GM23248 (cell line): ENCODE results near the gene FN1. TPM values are rescaled to one million over a fixed set of nuclear protein-coding genes. Genes with fewer than 3 reads are reported as not detected.
A peak's percentile ranks its signal among the peaks of the same experiment; 100 is the strongest.

Source experiments
- DNase-seq: peaks from one replicate; pipeline ENCODE4 v3.0.0-alpha.2; 2015
- H2AFZ ChIP-seq: fragments of 200-600 bp; sonication (generic); 2 replicates; pipeline ENCODE4 v1.6.1; 2016; ENCODE audit warnings: antibody characterized with exemption
- H3F3A ChIP-seq: fragments of 200-600 bp; sonication (generic); 2 replicates; pipeline ENCODE4 v1.6.1; 2016; ENCODE audit warnings: mild to moderate bottlenecking, antibody characterized with exemption, mixed run types; ENCODE audit not compliant: insufficient read depth
- H3K27ac ChIP-seq: fragments of 200-600 bp; sonication (generic); 2 replicates; pipeline ENCODE4 v1.5.1; 2016; ENCODE audit warnings: mild to moderate bottlenecking
- H3K27me3 ChIP-seq: fragments of 200-600 bp; sonication (generic); replicated peaks from 2 replicates; pipeline ENCODE4 v1.6.1; 2016; ENCODE audit warnings: mild to moderate bottlenecking; ENCODE audit not compliant: insufficient read depth
- H3K36me3 ChIP-seq: fragments of 200-600 bp; sonication (generic); 2 replicates; pipeline ENCODE4 v1.6.1; 2016; ENCODE audit warnings: low read depth, mild to moderate bottlenecking
- H3K4me1 ChIP-seq: fragments of 200-600 bp; sonication (generic); 2 replicates; pipeline ENCODE4 v1.6.1; 2016; ENCODE audit warnings: mild to moderate bottlenecking; ENCODE audit not compliant: insufficient read depth
- H3K4me2 ChIP-seq: fragments of 200-600 bp; sonication (generic); one replicate; pipeline ENCODE4 v1.6.1; 2016; ENCODE audit warnings: mild to moderate bottlenecking; ENCODE audit not compliant: unreplicated experiment
- H3K4me3 ChIP-seq: fragments of 200-600 bp; sonication (generic); 2 replicates; pipeline ENCODE4 v1.5.1; 2016; ENCODE audit warnings: mild to moderate bottlenecking
- H3K79me2 ChIP-seq: fragments of 200-600 bp; sonication (generic); 2 replicates; pipeline ENCODE4 v1.6.1; 2016; ENCODE audit warnings: mild to moderate bottlenecking; ENCODE audit not compliant: insufficient read depth
- H3K9ac ChIP-seq: fragments of 200-600 bp; sonication (generic); 2 replicates; pipeline ENCODE4 v1.6.1; 2016; ENCODE audit warnings: mild to moderate bottlenecking
- H3K9me2 ChIP-seq: fragments of 200-600 bp; sonication (generic); 2 replicates; pipeline ENCODE4 v1.6.1; 2016; ENCODE audit warnings: mixed run types, mild to moderate bottlenecking, moderate library complexity; ENCODE audit not compliant: insufficient read depth
- H3K9me3 ChIP-seq: fragments of 200-600 bp; sonication (generic); one replicate; pipeline ENCODE4 v1.6.1; 2017; ENCODE audit warnings: low read depth
- H4K20me1 ChIP-seq: fragments of 200-600 bp; sonication (generic); 2 replicates; pipeline ENCODE4 v1.6.0; 2016; ENCODE audit not compliant: insufficient read depth
- EZH2 ChIP-seq: fragments of 200-600 bp; sonication (generic); IDR thresholded peaks from 2 replicates; pipeline ENCODE4 v1.6.1; 2018; ENCODE audit warnings: antibody characterized with exemption, mild to moderate bottlenecking; ENCODE audit not compliant: insufficient read depth, poor library complexity, severe bottlenecking
- EZH2phosphoT487 ChIP-seq: fragments of 200-600 bp; sonication (generic); IDR thresholded peaks from 2 replicates; pipeline ENCODE4 v1.6.1; 2018; ENCODE audit warnings: antibody characterized with exemption, moderate library complexity, mild to moderate bottlenecking, low read depth; ENCODE audit not compliant: insufficient read depth
- WGBS, 2 experiments: methylation state at CpG; one replicate each; pipeline ENCODE4 v1.1.6; 2015 to 2017; ENCODE audit warnings: low lambda C conversion rate in 2 of 2, low coverage in 1 of 2; ENCODE audit errors: missing lambda C conversion rate in 2 of 2; 5-methylcytosine and 5-hydroxymethylcytosine counted together
- in situ Hi-C: fragments of 300-500 bp; cut with MboI; formaldehyde crosslinking; loops from 2 replicates; pipeline ENCODE4 v1.15.0; 2020
- polyA plus RNA-seq: library from polyadenylated mRNA; unstranded; fragments of >200 nt; fragmentation: Nextera tagmentation; extraction: Ambion mirVana; gene quantifications from 2 replicates; pipeline ENCODE4 v1.2.1, GENCODE V29; 2016
- total RNA-seq: library from RNA; depleted of rRNA; stranded (reverse); fragments of >200 nt; shearing (Covaris generic); gene quantifications from 2 replicates; pipeline ENCODE4 v1.2.3, GENCODE V29; 2014

The FN1 gene
- total and polyA plus RNA-seq, 2 experiments from 2014 or later: 20,647 to 33,406 TPM

DNA sequence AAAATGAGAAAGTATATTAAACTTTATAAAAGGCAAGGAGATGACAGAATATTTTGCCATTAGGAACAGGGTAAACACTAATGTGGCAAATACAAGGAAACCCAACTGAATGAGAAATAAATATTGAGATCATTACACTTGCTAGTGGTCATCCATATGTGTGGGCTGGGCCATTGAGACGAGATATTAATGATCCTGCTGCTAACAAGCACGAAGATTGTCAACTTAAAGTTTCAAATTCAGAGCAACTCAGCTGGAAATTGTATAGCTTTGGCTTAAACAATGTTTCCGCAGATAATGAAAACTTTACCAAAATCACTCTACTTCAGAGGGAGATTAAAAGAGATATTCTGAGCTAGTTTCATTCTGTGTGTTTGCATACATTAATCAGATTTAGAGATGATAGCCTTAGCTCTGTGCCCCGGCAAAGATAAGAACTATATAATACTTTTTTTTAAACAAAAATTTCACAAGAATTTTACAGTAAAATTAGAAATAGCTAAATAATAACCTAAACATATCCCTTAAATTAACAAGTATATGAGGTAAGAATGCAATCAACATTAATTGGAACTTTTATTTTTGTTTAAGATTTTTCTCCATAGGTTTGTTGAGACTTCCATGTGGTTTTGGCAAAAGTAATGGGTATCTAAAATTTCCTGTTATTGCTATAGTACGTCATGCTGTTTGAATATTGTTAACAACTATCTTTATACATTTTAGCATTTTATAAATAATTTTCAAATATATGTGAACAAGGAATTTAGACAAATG, 40.0 kb downstream of the FN1 start:
- 69 to 75% methylated on average over 5 of the region's 5 CpGs for WGBS, 2 experiments
- Histone ChIP-seq H3K36me3 (peaks cover 97% of the 10 kb centered on the region), H3K79me2 (peaks cover 10% of the 10 kb centered on the region; the same call in 1 of the 2 replicates), H3K9me2 (no peaks in the 10 kb centered on the region), H3K4me2 (peak overlapping the region; percentile 6), H2AFZ (no peak overlapping the region), H3K27me3 (no peaks in the 10 kb centered on the region), H3K9me3 (no peaks in the 10 kb centered on the region), H3K27ac (peak overlapping the region; percentile 68), H3K4me3 (no peak overlapping the region), H4K20me1 (peaks cover 33% of the 10 kb centered on the region), H3K4me1 (peaks cover 29% of the 10 kb centered on the region), H3F3A (peaks cover 96% of the 10 kb centered on the region), H3K9ac (peak overlapping the region; percentile 56)
- in situ Hi-C loops: no loop called here
- no peak for TF ChIP-seq EZH2
- no peak for TF ChIP-seq EZH2phosphoT487
- DNase-seq: no peak

DNA sequence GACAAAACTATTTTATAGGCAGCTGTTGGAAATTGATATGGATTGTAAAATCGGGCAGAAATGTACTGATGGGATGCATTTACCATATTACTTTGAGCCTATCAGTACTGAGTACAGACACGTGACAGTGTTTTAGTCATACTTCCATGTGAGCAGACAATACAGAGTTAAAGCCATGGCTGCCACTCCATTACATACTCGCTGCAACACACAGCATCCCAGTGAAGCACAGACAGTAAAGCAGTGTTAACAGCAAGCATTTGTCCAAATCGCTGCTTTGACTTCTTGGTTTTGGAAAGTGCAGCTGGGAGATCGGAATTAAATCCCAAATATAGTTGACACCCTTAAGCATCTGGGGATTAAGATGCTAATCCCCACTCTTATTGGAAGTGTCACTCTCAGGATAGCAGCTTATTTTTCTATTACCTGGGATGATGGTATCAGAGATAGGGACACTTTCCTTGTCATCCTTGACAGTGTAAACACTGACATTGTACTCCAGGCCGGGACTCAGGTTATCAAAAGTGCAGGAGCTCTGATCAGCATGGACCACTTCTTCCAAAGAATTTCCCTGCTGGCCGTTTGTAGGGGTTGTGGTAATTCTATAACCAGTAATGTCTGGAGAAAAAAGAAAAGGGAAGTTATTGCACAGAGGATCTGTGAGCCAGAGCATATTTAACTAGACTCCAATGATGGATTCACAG, 41.6 kb downstream of the FN1 start:
- Histone ChIP-seq H3K36me3 (peaks cover 100% of the 10 kb centered on the region), H3K4me1 (peaks cover 30% of the 10 kb centered on the region), H3K4me3 (no peak overlapping the region), H3K27ac (peak overlapping the region; percentile 68), H4K20me1 (peaks cover 36% of the 10 kb centered on the region), H3K9me3 (no peaks in the 10 kb centered on the region), H3K9me2 (no peaks in the 10 kb centered on the region), H3K27me3 (no peaks in the 10 kb centered on the region), H3K4me2 (peak overlapping the region; percentile 9), H3K9ac (peak overlapping the region; percentile 56), H3K79me2 (peaks cover 10% of the 10 kb centered on the region; the same call in 1 of the 2 replicates), H2AFZ (no peak overlapping the region), H3F3A (peaks cover 99% of the 10 kb centered on the region)
- no peak for TF ChIP-seq EZH2phosphoT487
- no peak for TF ChIP-seq EZH2
- no peak for DNase-seq
- in situ Hi-C loops: no loop called here
- WGBS, 2 experiments: 80% methylated on average over 7 of the region's 7 CpGs

DNA sequence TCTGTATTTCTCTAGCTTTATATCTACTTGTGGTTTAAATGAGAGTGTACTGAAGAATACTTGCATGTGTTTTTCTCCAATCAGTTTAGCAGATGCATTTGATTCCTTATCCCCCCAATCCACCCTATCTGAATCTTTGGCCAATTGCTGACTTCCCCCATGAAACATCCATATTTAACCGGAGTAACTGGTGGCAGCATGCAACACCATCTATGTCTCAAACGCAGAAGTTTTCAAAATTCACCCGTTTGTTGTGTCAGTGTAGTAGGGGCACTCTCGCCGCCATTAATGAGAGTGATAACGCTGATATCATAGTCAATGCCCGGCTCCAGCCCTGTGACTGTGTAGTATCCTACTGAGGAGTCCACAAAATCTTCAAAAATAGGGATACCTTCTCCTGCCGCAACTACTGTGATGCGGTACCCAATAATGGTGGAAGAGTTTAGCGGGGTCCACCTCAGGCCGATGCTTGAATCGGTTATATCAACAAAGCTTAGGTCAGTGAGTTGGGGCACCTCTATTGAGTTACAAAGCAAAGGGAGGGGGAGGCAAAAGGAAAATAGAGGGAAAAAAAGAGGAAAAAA, 43.1 kb downstream of the FN1 start:
- H2AFZ ChIP-seq: no peak overlapping the region
- H3K9me3 ChIP-seq: no peaks in the 10 kb centered on the region
- in situ Hi-C loops: no loop called here
- H3F3A ChIP-seq: peaks cover 99% of the 10 kb centered on the region
- H3K79me2 ChIP-seq: peaks cover 10% of the 10 kb centered on the region; the same call in 1 of the 2 replicates
- DNase-seq: no peak
- WGBS, 2 experiments: 93 to 96% methylated on average over 12 of the region's 12 CpGs
- H3K4me3 ChIP-seq: no peak overlapping the region
- no peak overlapping the region for H3K4me2 ChIP-seq
- H3K9me2 ChIP-seq: no peaks in the 10 kb centered on the region
- peaks cover 15% of the 10 kb centered on the region for H3K4me1 ChIP-seq
- peaks cover 32% of the 10 kb centered on the region for H4K20me1 ChIP-seq
- peak overlapping the region; percentile 30 for H3K9ac ChIP-seq
- H3K27ac ChIP-seq: peak overlapping the region; percentile 68
- TF ChIP-seq EZH2phosphoT487 (no peak), EZH2 (no peak)
- no peaks in the 10 kb centered on the region for H3K27me3 ChIP-seq
- peaks cover 100% of the 10 kb centered on the region for H3K36me3 ChIP-seq

DNA sequence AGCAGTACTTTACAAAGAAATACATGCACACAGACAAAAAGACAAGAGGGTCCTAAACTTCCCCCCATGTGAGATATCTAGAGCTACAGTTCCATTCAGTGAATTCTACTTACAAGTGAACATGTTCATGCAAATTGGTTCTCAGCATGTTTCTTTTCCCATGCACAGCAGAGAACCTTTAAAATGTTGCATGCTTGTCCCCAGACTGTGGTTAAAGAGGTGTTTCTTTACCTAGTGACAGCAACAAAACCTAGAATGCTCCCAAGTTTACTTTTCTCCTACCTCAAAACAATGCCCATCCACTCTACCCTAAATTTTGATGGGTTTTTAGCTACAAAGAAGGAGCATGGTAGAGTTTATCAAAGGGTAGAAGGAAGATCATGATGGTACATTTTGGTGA, 43.7 kb downstream of the FN1 start:
- TF ChIP-seq EZH2phosphoT487 (no peak), EZH2 (no peak)
- Histone ChIP-seq H3K9ac (peak overlapping the region; percentile 30), H3K4me3 (no peak overlapping the region), H3K27me3 (no peaks in the 10 kb centered on the region), H3K36me3 (peaks cover 100% of the 10 kb centered on the region), H3K9me2 (no peaks in the 10 kb centered on the region), H3K4me1 (peaks cover 10% of the 10 kb centered on the region; the same call in 1 of the 2 replicates), H4K20me1 (peaks cover 33% of the 10 kb centered on the region), H3K4me2 (no peak overlapping the region), H3K79me2 (peaks cover 6% of the 10 kb centered on the region; the same call in 1 of the 2 replicates), H3K9me3 (no peaks in the 10 kb centered on the region), H2AFZ (no peak overlapping the region), H3F3A (peaks cover 99% of the 10 kb centered on the region), H3K27ac (peak overlapping the region; percentile 68)
- in situ Hi-C loops: no loop called here
- DNase-seq: no peak
